GM13977 (cell line): ENCODE results near the gene CEP20.

Experiments
- DNase-seq: peaks from one replicate; pipeline ENCODE4 v3.0.0; 2012; ENCODE audit warnings: low spot score
- CTCF ChIP-seq: IDR thresholded peaks from 2 replicates; pipeline ENCODE4 v1.5.1; 2012; ENCODE audit warnings: mild to moderate bottlenecking, control low read depth; ENCODE audit not compliant: insufficient read depth; ENCODE audit errors: extremely low read depth, missing control alignments
- in situ Hi-C: fragments of 300-500 bp; cut with MboI; formaldehyde crosslinking; loops from one replicate; pipeline ENCODE4 v1.12.0; 2022; ENCODE audit warnings: low sequenced_read_pairs, low pct_unique_long_range_greater_than_20kb, mixed read lengths, inconsistent platforms; ENCODE audit not compliant: unreplicated experiment

CEP20 gene

DNA sequence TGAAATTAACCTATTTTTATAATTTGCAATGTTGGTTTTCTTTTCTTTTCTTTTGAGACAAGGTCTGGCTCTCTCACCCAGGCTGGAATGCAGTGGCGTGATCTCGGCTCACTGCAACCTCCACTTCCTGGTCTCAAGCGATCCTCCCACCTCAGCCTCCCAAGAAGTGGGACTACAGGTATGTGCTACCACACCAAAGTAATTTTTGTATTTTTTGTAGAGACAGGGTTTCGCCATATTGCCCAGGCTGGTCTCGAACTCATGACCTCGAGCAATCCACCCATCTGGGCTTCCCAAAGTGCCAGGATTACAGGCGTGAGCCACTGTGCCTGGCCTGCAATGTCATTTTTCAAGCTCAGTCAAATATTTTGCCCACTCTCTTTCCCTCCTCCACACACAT, 67.6 kb downstream of the CEP20 start:
- TF ChIP-seq CTCF, result no peak
- in situ Hi-C loops, result no loop called here
- DNase-seq, result no peak

- TF ChIP-seq CTCF, result no peak
- in situ Hi-C loops, result no loop called here
- no peak for DNase-seq
These were observed 69.4 kb downstream of the CEP20 start for GRCh38 chr16:15819046-15819445.

GRCh38 chr16:15817446-15817845, 71.0 kb downstream of the CEP20 start:
- no peak for TF ChIP-seq CTCF
- no peak for DNase-seq
- in situ Hi-C loops, result no loop called here

GRCh38 chr16:15816228-15816627, 72.2 kb downstream of the CEP20 start:
- TF ChIP-seq CTCF, result no peak
- no peak for DNase-seq

More at GRCh38 chr16:15816228-15816627, 72.2 kb downstream of the CEP20 start:
- in situ Hi-C loops, result no loop called here
